ENCODE measurements around the gene PRPF8. TPM values are rescaled to one million over a fixed set of nuclear protein-coding genes. Genes with fewer than 3 reads are reported as not detected.
A peak's percentile ranks its signal among the peaks of the same experiment; 100 is the strongest.

The PRPF8 gene
- total and polyA plus RNA-seq, 2 of the 13 experiments (the other 11 are each of a cell fraction or from before 2014, with no cell fraction given) = 112 to 179 TPM

DNA sequence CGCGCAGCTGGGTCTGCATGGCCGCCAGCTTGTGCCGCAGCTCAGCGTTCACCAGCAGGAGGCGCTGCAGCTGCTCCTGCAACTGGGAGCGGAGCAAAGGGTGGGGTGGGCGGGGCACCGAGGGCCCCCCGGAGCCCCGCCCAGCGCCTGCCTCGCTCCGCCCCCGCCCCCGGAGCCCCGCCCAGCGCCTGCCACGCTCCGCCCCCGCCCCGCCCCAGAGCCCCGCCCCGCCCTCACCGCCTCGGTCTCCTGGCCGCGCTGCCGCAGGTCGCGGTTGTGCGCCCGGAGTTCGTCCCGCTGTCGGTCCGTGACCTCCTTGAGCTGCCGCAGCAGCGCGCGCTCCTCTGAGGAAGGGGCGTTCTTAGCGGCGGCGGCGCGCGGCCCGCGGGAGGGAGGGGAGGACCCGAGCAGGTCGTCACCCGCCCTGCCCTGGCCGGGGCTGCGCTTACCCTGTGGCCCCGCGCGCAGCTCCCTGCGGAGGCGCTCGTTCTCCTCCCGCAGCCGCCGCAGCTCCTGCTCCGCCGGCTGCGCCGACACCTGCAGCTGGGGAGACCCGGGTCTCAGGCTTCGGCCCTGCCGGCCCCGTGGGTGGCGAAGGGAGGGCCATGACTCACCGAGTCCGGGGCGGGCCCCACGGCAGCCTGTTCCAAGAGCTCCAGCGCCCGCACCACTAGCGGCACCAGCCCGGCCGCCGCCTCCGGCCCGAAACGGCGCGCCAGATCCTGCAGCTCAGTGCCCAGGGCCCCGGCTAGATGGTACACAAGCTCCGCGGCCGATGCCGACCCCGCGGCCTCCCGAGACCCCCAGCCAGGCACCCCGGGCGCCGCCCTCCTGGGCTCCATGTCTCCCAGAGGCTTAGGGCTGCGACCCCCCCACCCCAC lies 35.5 kb downstream of the PRPF8 start (continued):
- TF ChIP-seq, protein P1, sequence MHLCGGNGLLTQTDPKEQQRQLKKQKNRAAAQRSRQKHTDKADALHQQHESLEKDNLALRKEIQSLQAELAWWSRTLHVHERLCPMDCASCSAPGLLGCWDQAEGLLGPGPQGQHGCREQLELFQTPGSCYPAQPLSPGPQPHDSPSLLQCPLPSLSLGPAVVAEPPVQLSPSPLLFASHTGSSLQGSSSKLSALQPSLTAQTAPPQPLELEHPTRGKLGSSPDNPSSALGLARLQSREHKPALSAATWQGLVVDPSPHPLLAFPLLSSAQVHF (CRISPR knock-in tag; IDR thresholded peaks at IDR 0.05) = 0 out of 2 replicates have a peak, but pooled peaks have one; percentile 28
- peak; percentile 60; the same call in 1 of the 2 replicates for TF ChIP-seq ZNF747 (CRISPR knock-in tag; IDR thresholded peaks at IDR 0.05; ENCODE audit: borderline replicate concordance)
- TF ChIP-seq HOXD1 (CRISPR knock-in tag; IDR thresholded peaks at IDR 0.05) = 0 out of 2 replicates have a peak, but pooled peaks have one; percentile 29
- peak; percentile 77; the same call in 1 of the 2 replicates for TF ChIP-seq REL (CRISPR knock-in tag; conservative IDR thresholded peaks at IDR 0.05)
- TF ChIP-seq, protein P2, sequence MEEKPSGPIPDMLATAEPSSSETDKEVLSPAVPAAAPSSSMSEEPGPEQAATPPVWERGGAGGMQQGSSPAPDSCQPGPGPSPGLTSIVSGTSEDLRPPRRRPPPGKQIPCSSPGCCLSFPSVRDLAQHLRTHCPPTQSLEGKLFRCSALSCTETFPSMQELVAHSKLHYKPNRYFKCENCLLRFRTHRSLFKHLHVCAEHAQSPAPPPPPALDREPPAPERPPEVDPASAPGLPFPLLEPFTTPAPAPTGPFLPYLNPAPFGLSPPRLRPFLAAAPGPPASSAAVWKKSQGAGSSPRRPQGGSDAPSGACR (CRISPR knock-in tag; IDR thresholded peaks at IDR 0.05) = 0 out of 2 replicates have a peak, but pooled peaks have one; percentile 22
- 0 out of 2 replicates have a peak, but pooled peaks have one; percentile 22 for TF ChIP-seq MXD4 (CRISPR knock-in tag; IDR thresholded peaks at IDR 0.05)
- TF ChIP-seq, protein P3, sequence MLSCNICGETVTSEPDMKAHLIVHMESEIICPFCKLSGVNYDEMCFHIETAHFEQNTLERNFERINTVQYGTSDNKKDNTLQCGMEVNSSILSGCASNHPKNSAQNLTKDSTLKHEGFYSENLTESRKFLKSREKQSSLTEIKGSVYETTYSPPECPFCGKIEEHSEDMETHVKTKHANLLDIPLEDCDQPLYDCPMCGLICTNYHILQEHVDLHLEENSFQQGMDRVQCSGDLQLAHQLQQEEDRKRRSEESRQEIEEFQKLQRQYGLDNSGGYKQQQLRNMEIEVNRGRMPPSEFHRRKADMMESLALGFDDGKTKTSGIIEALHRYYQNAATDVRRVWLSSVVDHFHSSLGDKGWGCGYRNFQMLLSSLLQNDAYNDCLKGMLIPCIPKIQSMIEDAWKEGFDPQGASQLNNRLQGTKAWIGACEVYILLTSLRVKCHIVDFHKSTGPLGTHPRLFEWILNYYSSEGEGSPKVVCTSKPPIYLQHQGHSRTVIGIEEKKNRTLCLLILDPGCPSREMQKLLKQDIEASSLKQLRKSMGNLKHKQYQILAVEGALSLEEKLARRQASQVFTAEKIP (CRISPR knock-in tag; IDR thresholded peaks at IDR 0.05; ENCODE audit: borderline replicate concordance) = no peak
- TF ChIP-seq ISL2 (CRISPR knock-in tag; IDR thresholded peaks at IDR 0.05) = peak; percentile 15; the same call in 1 of the 2 replicates
- TF ChIP-seq SAFB2 (CRISPR knock-in tag; IDR thresholded peaks at IDR 0.05; ENCODE audit: borderline replicate concordance, low read depth) = 0 out of 2 replicates have a peak, but pooled peaks have one; percentile 34
- TF ChIP-seq, protein P4, sequence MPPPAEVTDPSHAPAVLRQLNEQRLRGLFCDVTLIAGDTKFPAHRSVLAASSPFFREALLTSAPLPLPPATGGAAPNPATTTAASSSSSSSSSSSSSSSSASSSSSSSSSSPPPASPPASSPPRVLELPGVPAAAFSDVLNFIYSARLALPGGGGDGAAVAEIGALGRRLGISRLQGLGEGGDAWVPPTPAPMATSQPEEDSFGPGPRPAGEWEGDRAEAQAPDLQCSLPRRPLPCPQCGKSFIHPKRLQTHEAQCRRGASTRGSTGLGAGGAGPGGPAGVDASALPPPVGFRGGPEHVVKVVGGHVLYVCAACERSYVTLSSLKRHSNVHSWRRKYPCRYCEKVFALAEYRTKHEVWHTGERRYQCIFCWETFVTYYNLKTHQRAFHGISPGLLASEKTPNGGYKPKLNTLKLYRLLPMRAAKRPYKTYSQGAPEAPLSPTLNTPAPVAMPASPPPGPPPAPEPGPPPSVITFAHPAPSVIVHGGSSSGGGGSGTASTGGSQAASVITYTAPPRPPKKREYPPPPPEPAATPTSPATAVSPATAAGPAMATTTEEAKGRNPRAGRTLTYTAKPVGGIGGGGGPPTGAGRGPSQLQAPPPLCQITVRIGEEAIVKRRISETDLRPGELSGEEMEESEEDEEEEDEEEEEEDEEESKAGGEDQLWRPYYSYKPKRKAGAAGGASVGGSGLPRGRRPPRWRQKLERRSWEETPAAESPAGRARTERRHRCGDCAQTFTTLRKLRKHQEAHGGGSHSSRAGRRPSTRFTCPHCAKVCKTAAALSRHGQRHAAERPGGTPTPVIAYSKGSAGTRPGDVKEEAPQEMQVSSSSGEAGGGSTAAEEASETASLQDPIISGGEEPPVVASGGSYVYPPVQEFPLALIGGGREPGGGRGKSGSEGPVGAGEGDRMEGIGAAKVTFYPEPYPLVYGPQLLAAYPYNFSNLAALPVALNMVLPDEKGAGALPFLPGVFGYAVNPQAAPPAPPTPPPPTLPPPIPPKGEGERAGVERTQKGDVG (CRISPR knock-in tag; IDR thresholded peaks at IDR 0.05; ENCODE audit: borderline replicate concordance) = no peak
- 0 out of 2 replicates have a peak, but pooled peaks have one; percentile 68 for TF ChIP-seq ZNF124 (CRISPR knock-in tag; IDR thresholded peaks at IDR 0.05)
- TF ChIP-seq ZNF709 (CRISPR knock-in tag; IDR thresholded peaks at IDR 0.05) = peak; percentile 41
- peak; percentile 78; the same call in 1 of the 2 replicates for TF ChIP-seq ZNF761 (CRISPR knock-in tag; conservative IDR thresholded peaks at IDR 0.05)
- TF ChIP-seq, protein P5, sequence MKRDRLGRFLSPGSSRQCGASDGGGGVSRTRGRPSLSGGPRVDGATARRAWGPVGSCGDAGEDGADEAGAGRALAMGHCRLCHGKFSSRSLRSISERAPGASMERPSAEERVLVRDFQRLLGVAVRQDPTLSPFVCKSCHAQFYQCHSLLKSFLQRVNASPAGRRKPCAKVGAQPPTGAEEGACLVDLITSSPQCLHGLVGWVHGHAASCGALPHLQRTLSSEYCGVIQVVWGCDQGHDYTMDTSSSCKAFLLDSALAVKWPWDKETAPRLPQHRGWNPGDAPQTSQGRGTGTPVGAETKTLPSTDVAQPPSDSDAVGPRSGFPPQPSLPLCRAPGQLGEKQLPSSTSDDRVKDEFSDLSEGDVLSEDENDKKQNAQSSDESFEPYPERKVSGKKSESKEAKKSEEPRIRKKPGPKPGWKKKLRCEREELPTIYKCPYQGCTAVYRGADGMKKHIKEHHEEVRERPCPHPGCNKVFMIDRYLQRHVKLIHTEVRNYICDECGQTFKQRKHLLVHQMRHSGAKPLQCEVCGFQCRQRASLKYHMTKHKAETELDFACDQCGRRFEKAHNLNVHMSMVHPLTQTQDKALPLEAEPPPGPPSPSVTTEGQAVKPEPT (CRISPR knock-in tag; IDR thresholded peaks at IDR 0.05; ENCODE audit: low read depth) = peak; percentile 13; the same call in 1 of the 2 replicates
- TF ChIP-seq ZSCAN20 (CRISPR knock-in tag; IDR thresholded peaks at IDR 0.05; ENCODE audit: borderline replicate concordance) = peak; percentile 69; the same call in 1 of the 2 replicates
- peak; percentile 5; the same call in 1 of the 2 replicates for TF ChIP-seq IRF9 (CRISPR knock-in tag; IDR thresholded peaks at IDR 0.05; ENCODE audit: borderline replicate concordance)
